GM11168 (cell line): ENCODE data around the gene ABLIM1.

Experiments used
- in situ Hi-C: fragments of 300-500 bp; cut with MboI; formaldehyde crosslinking; loops from one replicate; pipeline ENCODE4 v1.12.0; 2022; ENCODE audit warnings: low sequenced_read_pairs; ENCODE audit not compliant: unreplicated experiment

Gene ABLIM1

DNA sequence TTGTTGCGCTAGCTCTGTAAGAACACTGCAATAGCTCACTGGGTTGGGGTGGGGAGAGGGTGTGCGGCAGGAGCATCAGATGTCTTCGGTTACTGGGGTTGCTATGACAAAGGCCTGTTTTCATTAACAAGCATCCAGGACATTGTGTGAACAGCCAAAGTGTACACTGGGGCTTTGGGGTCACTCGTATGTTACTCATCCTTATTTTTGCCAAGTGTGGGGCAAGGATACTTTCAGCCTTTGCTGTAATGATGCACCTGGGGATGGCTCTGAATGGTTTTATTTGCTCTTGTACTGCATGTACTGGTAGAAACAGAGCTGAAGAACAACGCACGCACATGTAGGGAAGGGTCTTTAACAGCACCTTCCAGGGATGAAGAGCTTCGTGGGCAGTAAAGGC, 180.8 kb downstream of the ABLIM1 start:
- in situ Hi-C loops: no loop called here

DNA sequence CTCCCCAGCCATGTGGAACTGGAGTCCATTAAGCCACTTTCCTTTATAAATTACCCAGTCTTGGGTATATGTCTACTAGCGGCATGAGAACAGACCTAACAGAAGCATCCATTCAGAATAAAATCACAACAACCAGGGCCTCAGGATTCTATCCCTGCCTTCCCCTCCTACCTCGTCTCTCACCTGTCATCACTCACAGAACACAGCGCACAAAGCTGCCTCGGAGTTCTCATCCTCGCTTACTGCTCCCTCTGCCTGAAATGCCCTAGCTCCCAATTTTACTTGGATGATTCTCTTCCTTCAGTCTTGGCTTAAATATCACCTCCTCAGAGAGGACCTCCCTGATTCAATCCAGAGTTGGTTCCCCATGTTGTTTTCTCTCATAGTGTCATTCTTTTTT, 183.1 kb downstream of the ABLIM1 start:
- in situ Hi-C loops: loop anchor here (5.0 to 25.0 kb wide), 2 partner anchors 217 to 312 kb away; no protein-coding TSS in a partner anchor

DNA sequence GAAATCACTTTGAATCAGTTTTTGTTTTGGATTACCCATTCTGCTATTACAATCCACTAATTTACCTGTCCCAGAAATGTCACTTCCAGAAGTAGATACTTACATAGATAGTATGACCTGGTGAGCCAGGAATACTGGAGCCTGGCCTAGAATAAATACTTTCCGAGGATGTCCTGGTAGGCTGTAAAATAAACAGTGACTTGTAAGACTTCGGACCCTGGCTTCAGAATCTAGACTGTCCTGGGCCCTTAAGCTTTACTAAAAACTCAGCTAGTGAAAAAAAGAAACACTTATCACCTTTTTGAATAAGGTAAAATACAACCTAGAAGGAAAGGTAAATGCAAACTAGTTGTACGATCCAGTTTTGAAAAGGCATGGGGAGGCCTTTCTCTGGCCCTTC, 184.3 kb downstream of the ABLIM1 start:
- in situ Hi-C loops: loop anchor here (5.0 to 25.0 kb wide), 2 partner anchors 219 to 314 kb away; no protein-coding TSS in a partner anchor

DNA sequence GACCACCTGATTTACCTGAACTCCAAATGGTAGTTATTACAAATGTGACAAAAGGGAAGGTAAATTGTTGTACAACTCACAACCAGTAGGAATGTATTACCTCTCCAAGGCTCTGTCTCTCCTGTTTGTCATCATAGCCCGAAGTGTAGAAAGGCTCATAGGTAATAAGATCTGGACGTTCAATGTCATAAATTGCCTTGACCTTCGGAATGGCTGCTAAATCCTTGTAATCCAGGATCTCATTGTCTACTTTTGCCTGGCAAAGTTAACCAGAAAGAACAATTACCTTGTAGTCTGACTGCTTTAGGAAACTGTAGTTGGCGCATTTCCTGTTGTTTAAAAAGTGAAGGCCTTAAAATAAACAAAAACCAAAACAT, 185.2 kb downstream of the ABLIM1 start:
- in situ Hi-C loops: loop anchor here (5.0 to 25.0 kb wide), 2 partner anchors 219 to 314 kb away; no protein-coding TSS in a partner anchor

DNA sequence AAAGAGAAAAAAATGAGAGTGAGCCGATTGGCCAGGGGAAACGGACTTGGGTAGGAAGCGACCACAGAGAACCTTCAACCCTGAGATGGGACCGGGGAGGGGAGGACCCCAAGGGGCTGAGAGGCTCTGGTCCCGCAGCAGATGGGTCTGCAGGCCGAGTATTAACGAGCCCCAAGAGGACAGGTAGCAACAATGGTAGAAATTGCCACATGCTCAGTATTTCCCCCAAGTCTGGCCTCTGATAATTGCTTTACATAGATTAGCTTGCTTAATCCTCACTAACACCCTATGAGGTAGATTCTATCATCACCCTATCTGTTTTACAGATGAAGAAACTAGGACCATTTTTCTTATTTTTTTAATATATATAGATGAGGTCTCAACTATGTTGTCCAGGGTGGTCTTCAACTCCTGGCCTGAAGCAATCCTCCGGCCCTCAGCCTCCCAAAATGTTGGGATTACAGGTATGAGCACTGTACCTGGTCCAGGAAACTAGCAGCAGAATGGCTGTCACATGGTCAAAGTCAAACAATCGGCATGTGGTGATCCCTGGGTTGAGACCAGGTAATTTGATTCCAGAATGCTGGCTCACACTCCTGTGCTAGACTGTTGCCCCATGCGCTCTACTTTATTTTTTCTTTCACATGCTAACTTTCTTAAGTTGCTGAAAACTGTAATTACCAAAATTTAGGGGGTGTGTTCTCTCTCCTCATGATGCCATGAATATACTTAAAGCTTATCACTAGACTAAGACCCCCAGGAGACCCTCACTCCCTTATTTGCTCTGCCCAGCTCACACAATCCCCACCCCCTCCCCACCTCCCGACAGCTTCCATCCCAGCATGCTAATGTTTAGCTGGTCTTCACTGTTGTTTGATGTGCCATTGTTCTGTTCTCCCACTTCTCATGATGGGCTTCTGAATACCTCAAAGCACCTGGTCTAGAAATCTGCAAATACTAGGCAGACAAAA, 185.9 kb downstream of the ABLIM1 start:
- in situ Hi-C loops: loop anchor here (5.0 to 25.0 kb wide), 2 partner anchors 220 to 315 kb away; no protein-coding TSS in a partner anchor

DNA sequence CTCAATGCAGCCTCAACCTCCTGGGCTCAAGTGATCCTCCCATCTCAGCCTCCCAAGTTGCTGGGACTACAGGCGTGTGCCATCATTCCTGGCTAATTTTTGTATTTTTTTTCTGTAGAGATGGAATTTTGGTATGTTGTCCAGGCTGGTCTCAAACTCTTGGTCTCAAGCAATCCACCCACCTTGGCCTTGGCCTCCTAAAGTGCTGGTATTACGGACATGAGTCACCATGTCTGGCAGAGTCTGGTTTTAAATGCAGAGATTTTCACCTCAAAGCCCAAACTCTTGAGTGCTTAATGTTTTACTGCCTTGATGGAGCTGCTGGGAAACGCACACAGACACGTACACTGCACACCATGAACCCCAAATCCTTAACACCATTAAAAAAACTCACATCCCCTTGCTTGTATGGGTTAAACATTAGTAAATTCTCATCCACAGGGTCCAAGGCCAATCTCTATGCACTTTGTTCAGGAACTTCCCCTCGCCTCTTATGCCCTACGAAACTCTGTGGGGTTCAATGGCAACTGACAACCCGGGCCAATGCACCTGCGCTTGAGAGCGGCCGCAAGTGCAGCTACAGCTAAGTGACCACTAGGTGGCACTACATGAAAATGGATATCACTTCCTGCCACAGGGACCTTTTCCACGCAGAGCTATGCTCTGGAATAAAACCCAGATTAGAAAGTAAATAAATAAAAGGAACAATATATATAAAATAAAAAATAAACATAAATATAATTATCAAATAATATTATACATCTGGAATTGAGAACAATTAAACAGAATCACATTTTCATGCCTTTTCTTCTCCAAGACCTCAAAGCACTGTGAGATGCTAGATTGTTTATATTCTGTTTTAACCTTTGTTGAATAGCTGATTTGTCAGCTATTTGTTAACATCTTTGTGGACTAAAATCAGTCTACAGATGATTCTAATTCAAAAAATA, 186.8 kb downstream of the ABLIM1 start:
- in situ Hi-C loops: loop anchor here (5.0 to 25.0 kb wide), 2 partner anchors 221 to 316 kb away; no protein-coding TSS in a partner anchor

DNA sequence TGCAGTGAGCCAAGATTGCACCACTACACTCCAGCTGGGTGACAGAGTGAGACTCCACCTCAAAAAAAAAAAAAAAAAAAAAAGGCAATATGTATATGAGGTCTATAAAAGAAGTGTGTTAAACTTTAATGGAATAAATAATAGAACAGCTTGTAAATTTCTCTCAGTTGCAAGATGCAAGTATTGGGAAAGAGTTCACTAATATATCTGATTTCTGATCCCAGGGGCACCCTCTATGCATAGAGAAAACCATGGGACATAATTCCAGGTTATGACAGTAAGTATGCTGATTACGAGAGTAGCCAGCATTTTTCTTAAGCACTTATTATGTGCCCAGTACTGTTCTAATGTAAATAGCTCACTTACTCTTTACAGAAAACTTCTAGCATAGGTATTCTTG, 187.7 kb downstream of the ABLIM1 start:
- in situ Hi-C loops: loop anchor here (5.0 to 25.0 kb wide), 2 partner anchors 222 to 317 kb away; no protein-coding TSS in a partner anchor

DNA sequence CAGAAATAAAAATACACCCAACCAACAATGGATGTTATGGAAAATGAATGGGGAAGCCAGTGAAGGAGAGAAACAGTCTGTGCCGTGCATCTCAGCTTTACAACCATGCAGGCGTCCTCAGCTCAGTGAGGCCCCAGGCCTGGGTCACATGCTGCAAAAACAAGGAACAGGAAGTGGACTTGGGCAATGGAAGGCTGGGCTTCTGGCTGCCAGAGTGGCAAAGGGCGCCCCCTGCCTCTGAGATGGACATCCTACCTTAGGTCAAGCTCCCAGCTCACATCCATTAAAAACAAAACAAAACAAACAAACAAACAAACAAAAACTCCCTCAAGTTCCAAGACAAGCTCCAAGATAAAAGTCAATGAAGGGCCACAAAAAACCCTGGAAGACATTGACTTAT, 199.1 kb downstream of the ABLIM1 start:
- in situ Hi-C loops: loop anchor here (25.0 kb wide), 1 partner anchor 328 kb away; no protein-coding TSS in a partner anchor

DNA sequence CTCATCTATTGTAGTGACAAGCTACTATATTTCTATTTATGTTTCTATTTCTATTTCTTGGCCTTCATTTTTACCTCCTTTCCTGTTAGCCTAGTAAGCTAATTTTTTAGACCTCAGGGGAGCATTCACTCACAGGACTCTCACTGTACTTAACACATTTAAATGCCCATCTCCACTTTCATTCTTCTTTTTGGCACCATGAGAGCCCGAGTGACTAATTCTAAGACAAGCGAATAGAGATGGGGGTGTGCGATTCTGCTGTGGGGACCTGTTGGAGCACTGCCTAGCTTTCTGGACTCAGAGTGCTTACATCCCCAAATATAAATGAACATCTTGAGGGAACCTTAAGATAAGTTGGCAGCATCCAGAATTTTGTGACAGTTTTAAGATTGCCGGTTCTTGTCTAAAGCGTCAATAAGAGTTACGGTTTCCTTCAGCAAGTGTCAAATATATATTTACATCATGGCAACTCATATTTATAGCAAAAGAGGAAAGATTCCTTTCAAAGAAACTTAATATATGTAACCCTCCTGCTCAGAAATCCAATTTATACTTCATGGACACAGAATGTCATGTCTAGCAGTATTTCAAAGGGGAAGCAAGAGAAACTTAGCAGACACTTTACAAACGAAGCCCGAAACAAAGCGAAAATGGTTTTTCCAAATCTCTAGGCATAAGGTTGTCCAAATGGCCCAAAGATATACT, 199.7 kb downstream of the ABLIM1 start:
- in situ Hi-C loops: loop anchor here (25.0 kb wide), 1 partner anchor 329 kb away; no protein-coding TSS in a partner anchor

DNA sequence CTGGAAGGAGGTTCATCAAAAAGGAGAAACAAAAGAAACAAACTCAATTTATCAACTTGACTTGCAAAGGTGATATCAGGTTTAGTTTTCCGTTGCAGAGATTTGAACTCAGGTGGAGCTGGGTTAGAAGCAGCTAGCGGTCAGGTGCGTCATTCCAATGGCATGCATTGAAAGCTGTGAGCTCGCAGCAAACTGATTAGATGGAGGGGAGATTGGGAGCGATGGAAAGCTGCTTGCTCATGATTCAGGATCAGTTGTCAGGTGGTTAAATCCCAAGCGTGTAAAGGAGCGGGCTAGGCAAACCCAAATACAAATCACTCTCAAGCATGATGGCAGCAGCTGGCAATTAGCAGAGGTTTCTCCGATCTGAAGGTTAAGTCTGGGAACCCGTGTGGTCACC, 204.5 kb downstream of the ABLIM1 start:
- in situ Hi-C loops: loop anchor here (25.0 kb wide), 1 partner anchor 334 kb away; no protein-coding TSS in a partner anchor

DNA sequence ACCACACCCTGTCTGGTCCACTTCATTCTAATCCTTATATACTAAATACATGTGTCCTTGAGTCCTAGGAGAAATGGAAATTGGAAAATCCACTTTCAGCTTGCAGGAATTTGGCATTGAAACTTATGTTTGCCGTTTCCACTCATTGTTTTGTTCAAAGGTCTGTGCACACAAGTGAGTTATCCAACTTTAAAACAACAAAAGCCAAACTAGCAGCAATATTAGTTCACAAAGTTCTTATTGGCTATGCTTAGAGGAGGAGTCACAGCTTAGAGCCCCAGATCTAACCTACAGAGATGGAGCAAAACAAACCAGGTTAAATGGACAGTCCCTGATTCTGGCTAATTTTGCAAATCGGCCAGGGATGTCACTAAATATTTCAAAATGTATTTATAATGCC, 209.2 kb downstream of the ABLIM1 start:
- in situ Hi-C loops: no loop called here

DNA sequence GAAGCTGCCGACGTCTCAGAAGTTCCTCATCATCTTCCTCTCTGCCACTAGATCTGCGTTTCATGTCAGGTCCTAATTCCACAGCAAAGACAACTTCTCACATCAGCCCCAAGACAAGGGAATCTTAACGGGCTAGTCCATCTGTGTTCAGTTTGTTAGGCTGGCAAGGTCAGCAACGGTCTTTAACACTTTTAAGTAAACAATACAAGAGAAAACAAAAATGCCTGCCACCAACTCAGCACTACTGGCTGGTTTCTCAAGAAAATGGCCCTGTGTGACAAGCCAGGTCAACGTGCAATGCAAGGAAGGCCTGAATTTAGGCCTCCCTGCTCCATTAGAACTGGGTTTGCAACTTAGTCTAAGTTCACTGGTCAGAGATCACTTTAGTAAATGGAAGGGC, 212.7 kb downstream of the ABLIM1 start:
- in situ Hi-C loops: no loop called here

DNA sequence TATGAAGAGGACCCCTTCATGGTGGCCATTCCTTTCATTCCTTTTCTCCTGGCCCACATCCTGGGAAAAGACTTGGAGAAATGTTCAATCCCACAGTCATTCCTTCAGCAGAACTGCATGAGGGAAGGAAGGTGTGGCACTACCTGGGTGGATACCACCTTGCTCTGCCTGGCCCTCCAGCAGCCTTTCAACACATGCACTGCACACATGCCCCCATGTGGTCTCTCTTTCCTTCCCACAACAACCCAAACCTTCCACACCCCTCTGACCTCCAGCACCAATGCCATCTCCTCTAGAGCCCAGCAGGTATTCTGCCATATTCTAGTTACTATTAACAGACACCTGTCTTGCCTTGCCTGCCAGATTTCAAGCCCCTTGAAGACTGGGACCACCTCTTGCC, 213.3 kb downstream of the ABLIM1 start:
- in situ Hi-C loops: no loop called here

DNA sequence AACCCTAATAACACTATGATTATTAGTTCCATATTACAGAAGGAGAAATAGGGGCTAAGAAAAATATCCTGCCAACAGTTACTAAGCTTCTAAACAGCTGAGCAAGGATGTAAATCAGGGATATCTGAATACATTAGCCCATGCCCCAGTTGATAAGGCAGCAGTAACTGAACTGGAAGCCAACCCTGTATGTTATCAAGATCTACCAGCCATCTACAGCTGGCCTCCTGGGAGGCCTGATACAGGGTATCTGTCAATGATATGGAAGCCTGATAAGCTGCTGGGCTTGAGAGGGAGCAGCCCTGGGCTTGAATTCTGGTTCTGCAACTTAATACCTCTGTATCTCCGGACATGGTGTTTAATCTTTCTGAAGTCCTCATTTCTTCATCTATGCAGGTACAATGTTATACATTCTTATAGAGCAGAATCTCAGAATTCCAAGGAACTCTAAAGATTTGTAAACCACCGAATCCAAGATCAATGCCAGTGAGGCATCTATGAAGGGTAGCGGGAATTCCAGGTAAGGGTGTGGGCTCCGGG, 215.9 kb downstream of the ABLIM1 start:
- in situ Hi-C loops: no loop called here

DNA sequence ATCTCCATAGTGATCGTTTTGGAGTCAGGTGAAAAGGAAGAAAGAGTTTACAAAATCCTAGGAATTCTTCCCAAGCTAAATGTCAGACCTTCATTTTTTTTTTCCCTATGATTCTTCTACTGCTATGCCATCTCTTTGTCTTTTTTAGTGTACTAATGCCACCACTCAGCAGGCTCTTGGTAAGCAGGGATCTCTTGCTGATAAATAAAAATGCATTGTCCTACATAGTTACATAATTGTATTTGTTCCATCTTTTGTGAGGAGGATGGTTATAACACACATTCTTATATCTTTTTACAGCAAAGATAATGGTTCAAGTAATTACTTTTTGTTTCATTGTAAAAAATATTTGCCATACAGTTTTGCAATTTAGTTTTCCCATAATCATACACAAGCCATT, 217.0 kb downstream of the ABLIM1 start:
- in situ Hi-C loops: no loop called here

DNA sequence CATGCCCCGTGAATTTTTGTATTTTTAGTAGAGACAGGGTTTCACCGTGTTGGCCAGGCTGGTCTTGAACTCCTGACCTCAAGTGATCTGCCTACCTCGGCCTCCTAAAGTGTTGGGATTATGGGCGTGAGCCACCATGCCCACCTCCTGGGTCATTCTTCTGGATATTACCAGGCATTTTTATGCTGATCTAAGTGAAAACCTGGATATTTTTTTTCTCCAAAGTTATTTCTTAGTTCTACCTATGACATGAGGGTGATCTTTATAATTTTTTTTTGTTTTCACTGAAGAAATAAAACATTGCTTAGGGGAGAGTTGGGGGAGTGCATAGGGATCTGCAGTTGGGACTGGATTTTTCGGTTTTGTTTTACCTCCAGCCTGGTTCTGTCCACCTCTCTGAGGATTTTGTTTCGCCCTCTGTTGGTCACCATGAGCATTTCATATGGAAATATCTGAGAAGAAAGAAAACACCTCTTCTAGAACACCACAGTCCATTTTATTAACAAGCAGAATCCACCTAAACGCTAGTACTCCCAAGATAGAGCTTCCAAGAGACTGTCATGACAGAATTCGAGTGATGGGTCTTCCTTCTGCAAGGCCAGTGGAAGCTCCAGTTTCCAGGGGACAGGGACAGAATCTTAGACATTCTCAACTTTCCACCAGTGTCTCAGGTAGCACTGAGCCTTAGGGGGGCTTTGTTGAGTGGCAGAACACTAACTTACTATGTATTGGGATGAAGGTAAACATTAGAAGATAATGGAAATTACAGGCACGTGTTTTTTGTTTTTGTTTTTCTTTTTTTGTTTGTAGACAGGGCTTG, 220.4 kb downstream of the ABLIM1 start:
- in situ Hi-C loops: no loop called here

DNA sequence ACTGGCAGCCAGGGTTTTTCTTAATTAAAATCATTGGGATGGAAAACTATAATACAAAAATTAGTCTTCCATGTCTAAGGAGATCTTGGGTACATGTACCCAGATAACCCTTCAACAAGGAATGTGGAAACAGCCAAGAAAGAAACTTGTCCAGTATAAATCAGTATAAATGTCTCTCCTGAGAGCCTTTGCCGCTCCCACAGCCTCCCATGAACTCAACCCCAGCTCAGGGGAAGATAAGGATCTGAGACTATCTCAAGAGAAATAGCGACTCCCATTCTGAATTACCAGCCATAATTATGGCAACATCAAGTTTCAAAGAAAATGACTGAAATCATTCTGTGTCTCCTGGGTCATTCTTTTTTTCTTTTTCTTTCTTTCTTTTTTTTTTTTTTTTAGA, 221.1 kb downstream of the ABLIM1 start:
- in situ Hi-C loops: no loop called here

DNA sequence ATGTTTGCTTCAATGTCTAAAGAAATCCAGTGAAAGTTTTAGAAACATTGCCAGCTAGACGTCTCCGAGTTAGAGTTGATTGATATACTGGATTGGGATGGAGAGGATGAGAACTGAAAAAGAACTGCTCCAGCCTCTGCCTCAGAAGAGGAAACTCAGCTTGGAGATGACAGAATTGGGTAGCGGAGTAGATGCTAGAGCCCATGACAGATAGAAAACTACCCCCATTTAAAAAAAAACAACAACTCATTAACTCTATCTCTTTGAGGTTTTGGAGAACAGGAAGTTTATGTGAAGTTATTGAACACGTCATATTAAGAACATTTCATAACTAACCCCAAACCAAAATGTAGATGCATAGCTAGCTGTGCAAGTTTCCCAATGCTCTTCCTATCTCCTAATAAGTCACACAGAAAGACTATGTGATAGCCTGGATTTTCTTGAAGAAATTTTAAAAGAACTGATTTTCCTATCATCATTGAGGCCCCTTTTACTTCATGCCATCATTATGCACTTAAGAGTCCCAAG, 225.4 kb downstream of the ABLIM1 start:
- in situ Hi-C loops: no loop called here
